GM23338 (cell line): Measurements from ENCODE around the gene GRIK2. TPM values are rescaled to one million over a fixed set of nuclear protein-coding genes. Genes with fewer than 3 reads are reported as not detected.

ENCODE experiments used
- ATAC-seq: fragments of 200-7000 bp; cut with Tn5 transposase; 3 replicates; pipeline ENCODE4 v1.9.1; 2020
- DNase-seq: peaks from one replicate; pipeline ENCODE4 v3.0.0-alpha.2; 2015; ENCODE audit warnings: low spot score
- H2AFZ ChIP-seq: fragments of 200-600 bp; sonication (generic); 2 replicates; pipeline ENCODE4 v1.8.0; 2016; ENCODE audit warnings: antibody characterized with exemption, mild to moderate bottlenecking, moderate library complexity
- H3F3A ChIP-seq: fragments of 200-600 bp; sonication (generic); replicated peaks from 2 replicates; pipeline ENCODE4 v1.8.0; 2017; ENCODE audit warnings: antibody characterized with exemption, mixed run types, low read depth
- H3K27ac ChIP-seq: fragments of 200-600 bp; sonication (generic); 2 replicates; pipeline ENCODE4 v1.6.1; 2016; ENCODE audit warnings: low read depth
- H3K27me3 ChIP-seq: fragments of 200-600 bp; sonication (generic); 2 replicates; pipeline ENCODE4 v1.8.0; 2016; ENCODE audit warnings: mild to moderate bottlenecking, mixed run types, moderate library complexity; ENCODE audit not compliant: insufficient read depth
- H3K36me3 ChIP-seq: fragments of 200-600 bp; sonication (generic); 2 replicates; pipeline ENCODE4 v1.8.0; 2016; ENCODE audit warnings: mild to moderate bottlenecking; ENCODE audit not compliant: insufficient read depth
- H3K4me1 ChIP-seq: fragments of 200-600 bp; sonication (generic); 2 replicates; pipeline ENCODE4 v1.8.0; 2016; ENCODE audit warnings: mild to moderate bottlenecking, moderate library complexity; ENCODE audit not compliant: insufficient read depth
- H3K4me2 ChIP-seq: fragments of 200-600 bp; sonication (generic); 2 replicates; pipeline ENCODE4 v1.7.1; 2017; ENCODE audit warnings: mixed run types
- H3K4me3 ChIP-seq: fragments of 200-600 bp; sonication (generic); 2 replicates; pipeline ENCODE4 v1.6.1; 2016; ENCODE audit warnings: mixed run types
- H3K79me2 ChIP-seq: fragments of 200-600 bp; sonication (generic); replicated peaks from 2 replicates; pipeline ENCODE4 v1.8.0; 2017; ENCODE audit warnings: mild to moderate bottlenecking; ENCODE audit not compliant: insufficient read depth
- H3K9me2 ChIP-seq: fragments of 200-600 bp; sonication (generic); 2 replicates; pipeline ENCODE4 v1.8.0; 2017; ENCODE audit not compliant: insufficient read depth
- H4K20me1 ChIP-seq: fragments of 200-600 bp; sonication (generic); replicated peaks from 2 replicates; pipeline ENCODE4 v1.8.0; 2017; ENCODE audit warnings: mild to moderate bottlenecking; ENCODE audit not compliant: insufficient read depth
- H3K27ac Mint-ChIP-seq: 2 replicates; pipeline ENCODE4 v1.8.0; 2020; ENCODE audit warnings: inconsistent platforms, mild to moderate bottlenecking, moderate library complexity, mixed read lengths
- H3K27me3 Mint-ChIP-seq: 3 replicates; pipeline ENCODE4 v1.8.0; 2022; ENCODE audit warnings: low read depth, mild to moderate bottlenecking, moderate library complexity, mixed read lengths, inconsistent platforms; ENCODE audit not compliant: insufficient read depth, poor library complexity
- H3K36me3 Mint-ChIP-seq: 3 replicates; pipeline ENCODE4 v1.8.0; 2021; ENCODE audit warnings: low read depth, mild to moderate bottlenecking, inconsistent platforms, moderate library complexity, mixed read lengths
- H3K4me1 Mint-ChIP-seq: 3 replicates; pipeline ENCODE4 v1.8.0; 2020; ENCODE audit warnings: mild to moderate bottlenecking, inconsistent platforms, mixed read lengths
- H3K4me3 Mint-ChIP-seq: 3 replicates; pipeline ENCODE4 v1.8.0; 2021; ENCODE audit warnings: moderate library complexity, mild to moderate bottlenecking, inconsistent platforms, mixed read lengths
- H3K9me3 Mint-ChIP-seq: 3 replicates; pipeline ENCODE4 v1.8.0; 2020; ENCODE audit warnings: moderate library complexity, mild to moderate bottlenecking, inconsistent platforms, mixed read lengths
- CREB1 ChIP-seq: fragments of 250-450 bp; sonication (Bioruptor Pico); IDR thresholded peaks from 2 replicates; pipeline ENCODE4 v1.5.0; 2020; ENCODE audit warnings: low read depth, mild to moderate bottlenecking, moderate library complexity
- CTCF ChIP-seq, 2 experiments: fragments of 200-600 bp in 1 of 2; sonication (generic) in 1 of 2; conservative IDR thresholded peaks; 2 replicates each; pipeline versions ENCODE4 v1.5.1 to v1.6.1; 2016 to 2017; ENCODE audit warnings: antibody characterized with exemption in 2 of 2, low read depth in 2 of 2, mild to moderate bottlenecking in 2 of 2, moderate library complexity in 1 of 2
- ETS1 ChIP-seq: IDR thresholded peaks from 2 replicates; pipeline ENCODE4 v1.6.1; 2016; ENCODE audit warnings: antibody characterized with exemption
- EZH2 ChIP-seq: fragments of 200-600 bp; sonication (generic); IDR thresholded peaks from one replicate; pipeline ENCODE4 v1.8.0; 2017; ENCODE audit warnings: antibody characterized with exemption, mild to moderate bottlenecking, low read depth; ENCODE audit not compliant: unreplicated experiment
- EZH2phosphoT487 ChIP-seq: fragments of 200-600 bp; sonication (generic); IDR thresholded peaks from one replicate; pipeline ENCODE4 v1.8.1; 2018; ENCODE audit warnings: antibody characterized with exemption; ENCODE audit not compliant: unreplicated experiment
- JUNB ChIP-seq: IDR thresholded peaks from one replicate; pipeline ENCODE4 v1.6.1; 2016; ENCODE audit warnings: antibody characterized with exemption; ENCODE audit not compliant: unreplicated experiment
- NANOG ChIP-seq: IDR thresholded peaks from 2 replicates; pipeline ENCODE4 v1.6.1; 2016; ENCODE audit warnings: antibody characterized with exemption, borderline replicate concordance
- POLR2AphosphoS5 ChIP-seq: IDR thresholded peaks from 2 replicates; pipeline ENCODE4 v1.6.1; 2016; ENCODE audit warnings: antibody characterized with exemption, low read depth
- REST ChIP-seq: IDR thresholded peaks from one replicate; pipeline ENCODE4 v1.6.1; 2018; ENCODE audit warnings: antibody characterized with exemption; ENCODE audit not compliant: unreplicated experiment
- STAT1 ChIP-seq: IDR thresholded peaks from one replicate; pipeline ENCODE4 v1.6.1; 2016; ENCODE audit warnings: antibody characterized with exemption; ENCODE audit not compliant: unreplicated experiment
- ZNF114 ChIP-seq: fragments of 250-450 bp; sonication (Bioruptor Pico); IDR thresholded peaks from 2 replicates; pipeline ENCODE4 v1.5.0; 2020; ENCODE audit warnings: mild to moderate bottlenecking, moderate library complexity
- ZNF331 ChIP-seq: fragments of 250-450 bp; sonication (Bioruptor Pico); IDR thresholded peaks from 2 replicates; pipeline ENCODE4 v1.5.0; 2020; ENCODE audit warnings: low read depth, mild to moderate bottlenecking, moderate library complexity
- ZNF462 ChIP-seq: fragments of 250-450 bp; sonication (Bioruptor Pico); IDR thresholded peaks from 2 replicates; pipeline ENCODE4 v1.5.0; 2020; ENCODE audit warnings: mild to moderate bottlenecking, moderate library complexity
- polyA plus RNA-seq: library from polyadenylated mRNA; unstranded; fragments of >200 nt; fragmentation: Nextera tagmentation; extraction: Ambion mirVana; gene quantifications from 2 replicates; pipeline ENCODE4 v1.2.1, GENCODE V29; 2016
- total RNA-seq: library from RNA; depleted of rRNA; stranded (reverse); fragments of >200 nt; shearing (Covaris generic); gene quantifications from 2 replicates; pipeline ENCODE4 v1.2.3, GENCODE V29; 2014

GRIK2 gene
- total and polyA plus RNA-seq, 2 experiments from 2014 or later = 0.73 to 3.0 TPM

GRCh38 chr6:101722991-101723579 lies 329.6 kb downstream of the GRIK2 start:
- Histone ChIP-seq H3F3A (no peaks in the 10 kb centered on the region), H3K79me2 (no peaks in the 10 kb centered on the region), H3K4me3 (no peak overlapping the region), H3K9me2 (no peaks in the 10 kb centered on the region), H3K36me3 (no peaks in the 10 kb centered on the region), H3K27ac (no peak overlapping the region), H3K4me1 (peaks cover 17% of the 10 kb centered on the region), H3K27me3 (no peaks in the 10 kb centered on the region), H2AFZ (peak overlapping the region; percentile 2; the same call in 1 of the 2 replicates), H3K4me2 (no peak overlapping the region), H4K20me1 (no peaks in the 10 kb centered on the region)
- TF ChIP-seq CREB1 (CRISPR knock-in tag) (no peak), ZNF331 (CRISPR knock-in tag) (no peak), ZNF114 (no peak), STAT1 (no peak), ZNF462 (CRISPR knock-in tag) (no peak), EZH2phosphoT487 (no peak), CTCF (conservative IDR thresholded peaks at IDR 0.05; ENCODE audit: low read depth in 2 of 2) (no peak), NANOG (no peak), POLR2AphosphoS5 (no peak), ETS1 (no peak), JUNB (no peak), REST (no peak), EZH2 (no peak)
- H3K4me1 Mint-ChIP-seq = peaks cover 19% of the 10 kb centered on the region
- no peak overlapping the region for H3K27ac Mint-ChIP-seq
- no peak for DNase-seq
- no peaks in the 10 kb centered on the region; the same call in 2 of the 3 replicates for H3K9me3 Mint-ChIP-seq
- H3K36me3 Mint-ChIP-seq = no peaks in the 10 kb centered on the region
- ATAC-seq = no peak
- H3K27me3 Mint-ChIP-seq = no peaks in the 10 kb centered on the region
- H3K4me3 Mint-ChIP-seq = no peak overlapping the region
